ENCODE measurements around the gene EPHA3.

GRCh38 chr3:89525609-89526008 lies 418.2 kb downstream of the EPHA3 start:
- TF ChIP-seq CTCF (IDR thresholded peaks at IDR 0.05) (no peak), POLR2A (IDR thresholded peaks at IDR 0.05) (no peak)
